HepG2 (cell line): ENCODE measurements around the gene TMED9.

Source experiments
- CEBPG ChIP-seq: IDR thresholded peaks from 2 replicates; pipeline ENCODE4 v1.6.1; 2016
- CREB1 ChIP-seq, 2 experiments: fragments of 450-650 bp in 1 of 2; IDR thresholded peaks; 2 replicates each; pipeline ENCODE4 v1.6.1; 2016 to 2017; ENCODE audit warnings: control low read depth in 1 of 2, mild to moderate bottlenecking in 1 of 2, missing compliant biosample characterization in 1 of 2, missing genetic modification characterization in 1 of 2
- CTCF ChIP-seq: sonication (generic); formaldehyde crosslinking; IDR thresholded peaks from 2 replicates; pipeline ENCODE4 v1.5.0; 2020; ENCODE audit warnings: mild to moderate bottlenecking, missing genetic modification reagents, moderate library complexity
- GABPB1 ChIP-seq: IDR thresholded peaks from 2 replicates; pipeline ENCODE4 v1.6.1; 2016; ENCODE audit warnings: mild to moderate bottlenecking, missing genetic modification reagents, moderate library complexity, missing compliant biosample characterization
- MLX ChIP-seq: IDR thresholded peaks from 2 replicates; pipeline ENCODE4 v1.6.1; 2016
- NFATC3 ChIP-seq: sonication (generic); formaldehyde crosslinking; IDR thresholded peaks from 2 replicates; pipeline ENCODE4 v1.5.1; 2020; ENCODE audit warnings: mild to moderate bottlenecking, missing genetic modification reagents
- POLR2A ChIP-seq, 2 experiments: IDR thresholded peaks; 2 replicates each; pipeline ENCODE4 v1.6.1; 2011; ENCODE audit warnings: low read depth in 2 of 2, low read length in 2 of 2, mild to moderate bottlenecking in 1 of 2, moderate library complexity in 1 of 2; ENCODE audit not compliant: insufficient read depth in 1 of 2
- SRF ChIP-seq: IDR thresholded peaks from 2 replicates; pipeline ENCODE4 v1.6.1; 2011; ENCODE audit warnings: mild to moderate bottlenecking, low read depth, low read length, moderate library complexity
- TCF12 ChIP-seq, 2 experiments: fragments of 450-650 bp in 1 of 2; sonication (generic) in 1 of 2; formaldehyde crosslinking in 1 of 2; IDR thresholded peaks; 2 replicates each; pipeline versions ENCODE4 v1.6.1 to v1.8.0; 2017 to 2022; ENCODE audit warnings: antibody characterized with exemption in 1 of 2, mild to moderate bottlenecking in 1 of 2, missing genetic modification reagents in 1 of 2, moderate library complexity in 1 of 2
- THRA ChIP-seq: sonication (generic); formaldehyde crosslinking; IDR thresholded peaks from 2 replicates; pipeline ENCODE4 v1.4.0; 2020; ENCODE audit warnings: missing genetic modification reagents, borderline replicate concordance

DNA sequence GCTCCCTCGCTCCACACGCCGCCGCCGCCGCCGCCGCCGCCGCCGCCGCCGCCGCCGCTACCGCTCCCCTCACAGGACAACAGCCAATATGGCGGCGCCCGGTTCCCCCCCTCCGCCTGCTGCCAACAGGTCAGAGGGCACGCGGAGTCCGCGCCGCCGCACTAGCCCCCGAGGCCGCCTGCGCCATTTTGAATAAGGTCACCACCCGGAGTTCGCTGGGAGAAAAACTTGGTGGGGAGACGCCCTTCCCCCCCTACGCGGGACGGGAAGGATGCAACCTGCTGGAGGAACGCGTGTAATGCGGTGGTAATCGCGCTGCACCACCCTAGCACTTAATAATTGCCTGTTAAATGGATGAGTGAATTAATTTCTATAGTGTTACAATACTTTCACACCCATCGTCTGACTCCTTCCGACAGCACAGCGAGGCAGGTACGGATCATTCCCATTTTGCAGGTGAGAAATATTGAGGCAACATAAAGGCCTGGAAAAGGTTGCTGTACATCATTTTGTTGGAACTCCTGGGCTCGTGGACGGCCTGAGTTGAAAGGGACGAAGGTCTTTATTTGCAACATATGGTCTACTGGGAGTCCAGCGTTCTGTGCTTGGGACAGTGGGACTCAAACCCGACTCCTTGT, 37.4 kb upstream of the TMED9 start, which contains the start of gene FAM193B:
- TF ChIP-seq POLR2A (IDR thresholded peaks at IDR 0.05; ENCODE audit: insufficient read depth in 1 of 2, low read depth in 2 of 2, low read length in 2 of 2) (no peak), CEBPG (CRISPR knock-in tag) (peak; percentile 33; the same call in 1 of the 2 replicates), TCF12 (IDR thresholded peaks at IDR 0.05) (no peak), TCF12 (CRISPR knock-in tag; IDR thresholded peaks at IDR 0.05) (no peak), CTCF (CRISPR knock-in tag) (peak; percentile 45), THRA (CRISPR knock-in tag) (0 out of 2 replicates have a peak, but pooled peaks have one; percentile 35), GABPB1 (CRISPR knock-in tag) (peak; percentile 83), NFATC3 (CRISPR knock-in tag) (no peak), MLX (CRISPR knock-in tag) (no peak), CREB1 (IDR thresholded peaks at IDR 0.05) (no peak), CREB1 (CRISPR knock-in tag; IDR thresholded peaks at IDR 0.05) (peak; percentile 59), SRF (no peak)
